HG03196 (cell line): ENCODE results near the gene NSMCE1.

ENCODE experiments used
- ATAC-seq: cut with Tn5 transposase; IDR thresholded peaks from one replicate; pipeline ENCODE4 v1.9.1; 2021; ENCODE audit not compliant: unreplicated experiment

The NSMCE1 gene

GRCh38 chr16:27268376-27269299, at the start of gene NSMCE1:
NSMCE1 (minus strand) TSS chr16:27268772; CDS start chr16:27257570, 11,202 bp downstream.
- ATAC-seq: peak; percentile 91

DNA sequence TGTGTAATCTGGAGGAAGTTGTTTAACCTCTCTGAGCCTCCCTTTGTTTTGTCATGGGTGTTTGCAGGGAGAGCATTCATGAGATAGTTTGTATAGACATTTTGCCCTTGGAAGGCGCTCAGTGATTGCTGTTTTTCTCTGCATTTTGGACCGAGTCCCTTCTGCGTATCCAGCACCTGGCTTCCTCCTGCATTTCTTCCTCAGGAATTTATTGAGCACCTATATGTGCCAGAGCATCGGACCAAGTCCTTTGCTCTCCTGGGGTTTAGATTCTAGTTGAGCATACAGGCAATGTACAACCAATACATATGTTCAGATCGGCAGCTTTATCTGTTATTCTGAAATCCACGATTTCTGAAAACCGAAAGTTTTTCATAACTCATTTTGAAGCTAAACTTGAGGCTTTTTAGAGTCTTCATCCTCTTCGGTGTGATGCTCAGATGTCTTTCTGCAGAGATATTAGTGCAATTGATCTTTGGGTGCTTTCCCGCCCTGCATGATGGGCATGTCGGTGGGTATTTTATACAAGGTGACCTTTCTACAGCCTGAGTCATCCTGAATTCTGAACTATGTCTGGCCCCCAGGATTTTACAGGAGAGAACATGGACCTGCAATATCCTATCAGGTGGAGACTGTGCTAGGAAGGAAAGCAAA, 49.3 kb upstream of the NSMCE1 start:
- no peak for ATAC-seq

- ATAC-seq: no peak
These were observed 48.7 kb upstream of the NSMCE1 start for GRCh38 chr16:27317320-27317719.

DNA sequence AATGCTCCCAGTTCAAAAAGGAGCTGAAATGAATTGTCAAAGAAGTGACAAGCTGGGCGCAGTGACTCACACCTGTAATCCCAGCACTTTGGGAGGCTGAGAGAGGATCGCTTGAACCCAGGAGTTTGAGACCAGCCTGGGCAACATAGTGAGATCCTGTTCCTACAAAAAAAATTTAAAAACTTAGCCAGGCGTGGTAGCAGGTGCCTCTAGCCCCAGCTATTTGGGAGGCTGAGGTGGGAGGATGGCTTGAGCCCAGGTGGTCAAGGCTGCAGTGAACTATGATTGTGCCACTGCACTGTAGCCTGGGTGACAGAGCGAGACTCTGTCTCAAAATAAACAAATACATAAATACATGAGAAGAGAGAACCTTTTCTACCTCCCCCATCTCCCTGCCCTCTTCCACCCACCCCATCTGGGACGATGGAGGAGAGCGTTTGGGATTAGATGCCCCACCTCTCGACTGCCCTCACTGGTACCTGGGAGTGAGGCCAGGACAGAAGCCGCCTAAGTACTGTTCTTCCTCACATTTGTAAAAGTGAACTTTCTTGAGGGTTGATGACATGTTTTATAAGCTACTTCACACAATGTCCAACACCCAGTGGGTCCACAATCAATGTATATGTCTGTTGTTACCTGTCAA, 47.6 kb upstream of the NSMCE1 start:
- no peak for ATAC-seq

- no peak for ATAC-seq
These were observed 46.9 kb upstream of the NSMCE1 start for GRCh38 chr16:27315333-27316037.

DNA sequence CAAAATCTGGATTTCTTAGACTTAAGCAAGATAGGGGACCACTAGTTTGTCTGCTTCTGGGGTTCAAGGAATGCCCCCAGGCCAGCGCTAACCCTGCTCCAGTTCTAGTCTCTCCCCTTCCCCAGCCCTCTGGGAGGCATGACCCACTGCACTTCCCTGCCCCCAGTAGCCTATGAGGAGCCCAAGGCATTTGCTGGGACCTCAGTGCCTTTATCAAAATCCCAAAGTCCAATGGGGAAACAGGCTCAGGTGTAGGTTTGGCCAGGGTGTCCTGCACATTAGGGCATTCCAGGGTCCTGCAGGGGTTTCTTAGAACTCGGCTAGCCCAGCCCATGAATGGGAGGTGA, 46.4 kb upstream of the NSMCE1 start:
- ATAC-seq: no peak

- ATAC-seq: no peak
These were observed 45.7 kb upstream of the NSMCE1 start for GRCh38 chr16:27314161-27314723.

- peak; percentile 48 for ATAC-seq
These were observed 45.0 kb upstream of the NSMCE1 start, which contains the start of gene IL4R for GRCh38 chr16:27313422-27314160. IL4R (plus strand) TSS chr16:27313974; CDS start chr16:27340204, 26,230 bp downstream.

DNA sequence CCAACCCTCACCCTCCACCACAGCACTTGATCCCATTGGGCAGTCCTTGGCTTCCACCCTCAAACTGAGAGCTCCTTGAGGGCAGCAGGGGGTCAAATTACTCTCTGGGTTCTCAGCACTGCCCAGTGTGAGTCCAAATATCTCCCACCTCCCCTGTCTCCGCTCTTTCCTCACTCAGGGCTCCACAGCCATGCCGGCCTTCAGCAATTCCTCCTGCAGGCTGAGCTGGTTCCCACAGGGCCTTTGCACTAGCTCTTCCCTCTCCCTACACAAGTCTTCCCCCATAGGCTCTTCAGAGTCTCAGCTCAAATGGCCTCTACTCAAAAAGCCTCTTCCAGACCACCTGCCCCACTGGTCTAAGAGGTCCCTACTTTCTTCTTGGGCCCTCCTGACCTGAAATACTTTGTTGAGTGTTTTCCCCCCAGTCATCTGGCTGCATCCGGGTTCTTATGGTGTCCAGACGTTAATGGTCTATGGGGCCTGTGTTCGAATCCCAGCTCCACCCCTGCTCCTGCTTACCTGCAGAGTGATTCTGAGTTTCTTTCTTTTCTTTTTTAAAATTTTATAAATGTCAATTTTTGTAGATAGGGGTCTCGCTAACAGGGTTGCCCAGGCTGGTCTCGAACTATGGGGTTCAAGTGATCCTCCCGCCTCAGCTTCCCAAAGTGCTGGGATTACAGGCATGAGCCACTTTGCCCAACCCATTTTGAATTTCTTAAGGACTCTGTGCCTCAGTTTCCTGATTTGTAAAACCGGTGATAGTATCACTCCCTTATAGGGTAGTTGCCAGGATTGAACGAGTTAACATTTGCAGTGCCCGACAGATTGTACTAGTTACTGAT, 44.2 kb upstream of the NSMCE1 start:
- no peak for ATAC-seq

DNA sequence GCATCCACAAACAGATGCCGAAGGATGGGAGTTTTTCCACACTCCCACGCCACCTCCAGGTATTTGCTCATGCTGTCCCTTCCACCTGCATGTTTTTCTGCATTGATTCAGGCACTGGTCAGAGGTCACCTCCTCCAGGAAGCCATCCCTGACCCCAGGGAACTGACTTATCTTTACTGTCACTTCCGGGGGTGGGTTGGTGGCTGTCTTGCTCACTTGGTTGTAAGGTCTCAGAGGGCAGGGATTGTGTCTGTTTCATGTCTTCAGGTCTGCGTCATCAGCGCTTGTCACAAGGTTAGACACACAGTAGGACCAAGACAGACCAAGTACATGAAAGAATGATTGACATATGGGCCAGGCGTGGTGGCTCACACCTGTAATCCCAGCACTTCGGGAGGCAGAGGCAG, 43.3 kb upstream of the NSMCE1 start:
- ATAC-seq: no peak

DNA sequence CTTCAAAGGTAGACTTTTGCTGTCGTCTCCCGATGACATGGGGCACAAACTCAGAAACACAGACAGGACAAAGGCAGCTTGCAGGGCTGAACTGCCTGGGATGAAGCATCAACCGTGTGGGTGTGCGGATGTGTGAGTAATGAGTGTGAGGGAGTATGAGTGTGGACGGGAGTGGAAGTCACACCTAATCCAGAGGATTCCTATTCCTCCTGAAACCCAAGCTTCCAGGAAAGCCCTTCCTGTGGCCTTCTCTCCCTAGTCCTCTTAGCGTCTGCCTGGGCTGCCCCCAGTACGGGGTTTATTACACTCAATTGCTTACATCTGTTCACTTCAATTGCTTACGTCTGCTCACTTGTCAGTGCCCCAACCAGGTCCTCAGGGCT, 42.9 kb upstream of the NSMCE1 start:
- no peak for ATAC-seq

- no peak for ATAC-seq
These were observed 42.2 kb upstream of the NSMCE1 start for GRCh38 chr16:27310576-27311447.

DNA sequence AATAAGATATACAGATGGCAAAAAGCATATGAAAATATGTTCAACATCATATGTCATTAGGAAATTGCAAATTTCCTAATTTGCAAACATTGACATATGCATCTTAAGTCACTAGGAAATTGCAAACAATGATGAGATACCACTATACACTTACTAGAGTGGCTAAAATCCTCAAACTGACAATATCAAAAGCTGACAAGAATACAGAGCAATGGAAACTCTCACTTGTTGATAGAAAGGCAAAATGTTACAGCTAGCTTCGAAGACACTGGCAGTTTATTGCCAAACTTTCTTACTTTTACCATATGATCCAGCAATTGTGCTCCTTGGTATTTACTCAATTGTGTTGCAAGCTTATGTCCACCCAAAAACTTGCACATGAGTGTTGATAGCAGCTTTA, 40.2 kb upstream of the NSMCE1 start:
- no peak for ATAC-seq

DNA sequence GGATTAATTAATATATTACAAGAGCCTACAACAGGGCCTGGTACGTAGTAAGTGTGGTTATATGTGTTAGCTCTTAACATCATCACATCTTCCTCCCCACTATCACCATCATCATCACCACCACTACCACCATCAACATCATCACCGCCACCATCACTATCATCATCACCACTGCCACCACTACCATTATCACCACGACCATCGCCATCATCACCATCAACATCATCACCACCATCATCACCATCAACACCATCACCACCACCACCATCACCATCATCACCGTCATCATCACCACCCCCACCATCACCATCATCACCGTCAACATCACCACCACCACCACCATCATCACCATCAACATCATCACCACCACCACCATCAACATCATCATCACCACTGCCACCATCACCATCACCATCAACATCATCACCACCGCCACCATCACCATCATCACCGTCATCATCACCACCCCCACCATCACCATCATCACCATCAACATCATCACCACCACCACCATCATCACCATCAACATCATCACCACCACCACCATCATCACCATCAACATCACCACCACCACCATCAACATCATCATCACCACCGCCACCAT, 37.4 kb upstream of the NSMCE1 start:
- no peak for ATAC-seq

GRCh38 chr16:27304881-27305745, 36.5 kb upstream of the NSMCE1 start:
- ATAC-seq: no peak

GRCh38 chr16:27304102-27304501, 35.5 kb upstream of the NSMCE1 start:
- ATAC-seq: no peak
